ENCODE measurements around the gene GAS7.

The GAS7 gene

GRCh38 chr17:10025224-10025623, 173.2 kb downstream of the GAS7 start:
- Histone ChIP-seq H4K20me1 (ENCODE audit: insufficient read depth, low read length) (no peaks in the 10 kb centered on the region), H3K27me3 (ENCODE audit: insufficient read depth, low read length) (no peaks in the 10 kb centered on the region), H3K9me2 (ENCODE audit: low read depth, low read length) (no peaks in the 10 kb centered on the region), H3K36me3 (ENCODE audit: insufficient read depth, low read length) (no peaks in the 10 kb centered on the region), H3K4me3 (ENCODE audit: low read depth, low read length, poor library complexity, severe bottlenecking) (no peak overlapping the region), H3K4me2 (ENCODE audit: low read length) (no peak overlapping the region), H3K9me3 (ENCODE audit: low read length) (no peaks in the 10 kb centered on the region), H2AFZ (ENCODE audit: low read length) (no peak overlapping the region), H3K9ac (ENCODE audit: low read length) (no peak overlapping the region), H3K79me2 (ENCODE audit: insufficient read depth, low read length) (no peaks in the 10 kb centered on the region), H3K27ac (ENCODE audit: low read depth, low read length, poor library complexity, severe bottlenecking) (no peak overlapping the region), H3K4me1 (ENCODE audit: insufficient read depth, low read length, severe bottlenecking) (no peaks in the 10 kb centered on the region), H3F3A (ENCODE audit: insufficient read depth, low read length) (no peaks in the 10 kb centered on the region)
- TF ChIP-seq EZH2 (IDR thresholded peaks at IDR 0.05; ENCODE audit: borderline replicate concordance, low read length) (no peak), CTCF (IDR thresholded peaks at IDR 0.05; ENCODE audit: low read length) (no peak)

- TF ChIP-seq CTCF (IDR thresholded peaks at IDR 0.05; ENCODE audit: low read length) (no peak), EZH2 (IDR thresholded peaks at IDR 0.05; ENCODE audit: borderline replicate concordance, low read length) (no peak)
- H3K79me2 ChIP-seq (ENCODE audit: insufficient read depth, low read length): no peaks in the 10 kb centered on the region
- H3K4me1 ChIP-seq (ENCODE audit: insufficient read depth, low read length, severe bottlenecking): no peaks in the 10 kb centered on the region
- H3K9me2 ChIP-seq (ENCODE audit: low read depth, low read length): no peaks in the 10 kb centered on the region
- H3K9ac ChIP-seq (ENCODE audit: low read length): no peak overlapping the region
- H3K4me3 ChIP-seq (ENCODE audit: low read depth, low read length, poor library complexity, severe bottlenecking): no peak overlapping the region
- no peaks in the 10 kb centered on the region for H3F3A ChIP-seq (ENCODE audit: insufficient read depth, low read length)
- no peaks in the 10 kb centered on the region for H3K27me3 ChIP-seq (ENCODE audit: insufficient read depth, low read length)
- H3K36me3 ChIP-seq (ENCODE audit: insufficient read depth, low read length): no peaks in the 10 kb centered on the region
- H3K4me2 ChIP-seq (ENCODE audit: low read length): no peak overlapping the region
- H3K27ac ChIP-seq (ENCODE audit: low read depth, low read length, poor library complexity, severe bottlenecking): no peak overlapping the region
- no peaks in the 10 kb centered on the region for H3K9me3 ChIP-seq (ENCODE audit: low read length)
- no peak overlapping the region for H2AFZ ChIP-seq (ENCODE audit: low read length)
- no peaks in the 10 kb centered on the region for H4K20me1 ChIP-seq (ENCODE audit: insufficient read depth, low read length)
Measured at GRCh38 chr17:10022416-10022815, 176.0 kb downstream of the GAS7 start.

- H3K36me3 ChIP-seq (ENCODE audit: insufficient read depth, low read length): no peaks in the 10 kb centered on the region
- no peak overlapping the region for H3K4me2 ChIP-seq (ENCODE audit: low read length)
- no peak overlapping the region for H3K9ac ChIP-seq (ENCODE audit: low read length)
- no peak overlapping the region for H3K4me3 ChIP-seq (ENCODE audit: low read depth, low read length, poor library complexity, severe bottlenecking)
- H4K20me1 ChIP-seq (ENCODE audit: insufficient read depth, low read length): no peaks in the 10 kb centered on the region
- no peaks in the 10 kb centered on the region for H3F3A ChIP-seq (ENCODE audit: insufficient read depth, low read length)
- no peaks in the 10 kb centered on the region for H3K9me2 ChIP-seq (ENCODE audit: low read depth, low read length)
- no peaks in the 10 kb centered on the region for H3K79me2 ChIP-seq (ENCODE audit: insufficient read depth, low read length)
- no peaks in the 10 kb centered on the region for H3K4me1 ChIP-seq (ENCODE audit: insufficient read depth, low read length, severe bottlenecking)
- TF ChIP-seq CTCF (IDR thresholded peaks at IDR 0.05; ENCODE audit: low read length): no peak
- TF ChIP-seq EZH2 (IDR thresholded peaks at IDR 0.05; ENCODE audit: borderline replicate concordance, low read length): no peak
- no peak overlapping the region for H2AFZ ChIP-seq (ENCODE audit: low read length)
- no peaks in the 10 kb centered on the region for H3K9me3 ChIP-seq (ENCODE audit: low read length)
- no peaks in the 10 kb centered on the region for H3K27me3 ChIP-seq (ENCODE audit: insufficient read depth, low read length)
- no peak overlapping the region for H3K27ac ChIP-seq (ENCODE audit: low read depth, low read length, poor library complexity, severe bottlenecking)
Measured at GRCh38 chr17:10021272-10021984, 177.0 kb downstream of the GAS7 start.
